Stomach (tissue), 9 donors: ENCODE measurements around the gene UNC5A. TPM values are rescaled to one million over a fixed set of nuclear protein-coding genes. Genes with fewer than 3 reads are reported as not detected.

Source experiments
- DNase-seq, 2 donors: peaks; one replicate each; pipeline versions ENCODE4 v3.0.0 to v3.0.0-alpha.2; 2013 to 2019
- H3K27ac ChIP-seq, 5 donors: fragments of 200-600 bp in 4 of 5; sonication (generic) in 4 of 5; one replicate each; pipeline ENCODE4 v1.5.1; 2013 to 2019; ENCODE audit warnings: mild to moderate bottlenecking in 1 of 5, moderate library complexity in 1 of 5
- H3K27me3 ChIP-seq, 3 donors: fragments of 200-600 bp; sonication (generic); one replicate each; pipeline ENCODE4 v1.5.1; 2017 to 2019; ENCODE audit warnings: mixed run types in 1 of 3
- H3K36me3 ChIP-seq, 4 donors: fragments of 200-600 bp; sonication (generic); 1 replicate in 3 of 4; 2 replicates in 1 of 4; pipeline ENCODE4 v1.5.1; 2016 to 2019
- H3K4me1 ChIP-seq, 4 donors: fragments of 200-600 bp; sonication (generic); one replicate each; pipeline ENCODE4 v1.5.1; 2016 to 2019
- H3K4me3 ChIP-seq, 4 donors: fragments of 200-600 bp; sonication (generic) in 3 of 4; one replicate each; pipeline ENCODE4 v1.5.1; 2016 to 2019; ENCODE audit warnings: mild to moderate bottlenecking in 1 of 4
- H3K9me3 ChIP-seq, 4 donors: fragments of 200-600 bp; sonication (generic); one replicate each; pipeline ENCODE4 v1.5.1; 2016 to 2019
- EP300 ChIP-seq: sonication (generic); formaldehyde crosslinking; IDR thresholded peaks from one replicate; pipeline ENCODE4 v1.6.1; 2017; ENCODE audit warnings: antibody characterized with exemption
- POLR2A ChIP-seq, 4 donors: fragments of 450-650 bp; IDR thresholded peaks; one replicate each; pipeline ENCODE4 v1.6.1; 2016; ENCODE audit warnings: antibody characterized with exemption in 4 of 4, control low read depth in 2 of 4, mild to moderate bottlenecking in 1 of 4, moderate library complexity in 1 of 4
- POLR2AphosphoS5 ChIP-seq, 3 donors: sonication (generic); formaldehyde crosslinking; IDR thresholded peaks; one replicate each; pipeline ENCODE4 v1.6.1; 2016; ENCODE audit warnings: antibody characterized with exemption in 3 of 3
- WGBS, 5 donors: extraction: QIAGEN DNeasy Blood & Tissue Kit in 3 of 5; methylation state at CpG; one replicate each; pipeline versions ENCODE4 v1.1.5 to v1.1.7; 2013 to 2018; 5-methylcytosine and 5-hydroxymethylcytosine counted together
- intact Hi-C: fragments of 100-400 bp; cut with DNase I; formaldehyde crosslinking; loops from one replicate; pipeline ENCODE4 v1.15.1; 2023; ENCODE audit warnings: low total_unique reads
- polyA plus RNA-seq, 3 donors: library from polyadenylated mRNA; stranded (reverse); fragments of 200-250 nt; gene quantifications; one replicate each; pipeline ENCODE4 v1.2.3, GENCODE V29; 2013
- total RNA-seq, 5 donors: library from RNA; depleted of rRNA; stranded (reverse); fragments of >200 nt; gene quantifications; one replicate each; pipeline versions ENCODE4 v1.1.0 to v1.2.3, GENCODE V29; 2014 to 2016
- TF ChIP-seq, protein P1 (sequence below), 7 experiments: fragments of 450-650 bp in 4 of 7; fragments of 200-600 bp in 3 of 7; sonication (generic) in 3 of 7; IDR thresholded peaks; one replicate each; pipeline ENCODE4 v1.5.1; 2016 to 2019; ENCODE audit warnings: antibody characterized with exemption in 7 of 7, control low read depth in 2 of 7, mild to moderate bottlenecking in 1 of 7
- donor health status: healthy with polysubstance abuse.
- donor health status: Bipolar disorder and iron deficiency.
- donor health status: healthy.

Gene UNC5A
- total and polyA plus RNA-seq, 8 donors = 0.08 to 0.72 (median 0.46) TPM; not detected in 4

GRCh38 chr5:176816791-176817347 is 6.5 kb downstream of the UNC5A start:
- intact Hi-C loops = no loop called here
- Histone ChIP-seq H3K27me3 (peaks cover 28 to 100% (median 67%) of the 10 kb centered on the region in 3 donors), H3K36me3 (no peaks in the 10 kb centered on the region), H3K27ac (no peak overlapping the region), H3K4me1 (peaks cover 10 to 17% (median 15%) of the 10 kb centered on the region in 4 donors), H3K4me3 (no peak overlapping the region), H3K9me3 (peaks cover 0 to 5% (median 0%) of the 10 kb centered on the region in 4 donors)
- peak in 1 of 2 donors; percentile 51 for DNase-seq
- 36 to 58% (median 38%) methylated on average over 3 to 9 of the region's 9 CpGs for WGBS, 5 donors
- TF ChIP-seq POLR2A (IDR thresholded peaks at IDR 0.05) = no peak
- no peak for TF ChIP-seq POLR2AphosphoS5 (IDR thresholded peaks at IDR 0.05)
- TF ChIP-seq, protein P1, sequence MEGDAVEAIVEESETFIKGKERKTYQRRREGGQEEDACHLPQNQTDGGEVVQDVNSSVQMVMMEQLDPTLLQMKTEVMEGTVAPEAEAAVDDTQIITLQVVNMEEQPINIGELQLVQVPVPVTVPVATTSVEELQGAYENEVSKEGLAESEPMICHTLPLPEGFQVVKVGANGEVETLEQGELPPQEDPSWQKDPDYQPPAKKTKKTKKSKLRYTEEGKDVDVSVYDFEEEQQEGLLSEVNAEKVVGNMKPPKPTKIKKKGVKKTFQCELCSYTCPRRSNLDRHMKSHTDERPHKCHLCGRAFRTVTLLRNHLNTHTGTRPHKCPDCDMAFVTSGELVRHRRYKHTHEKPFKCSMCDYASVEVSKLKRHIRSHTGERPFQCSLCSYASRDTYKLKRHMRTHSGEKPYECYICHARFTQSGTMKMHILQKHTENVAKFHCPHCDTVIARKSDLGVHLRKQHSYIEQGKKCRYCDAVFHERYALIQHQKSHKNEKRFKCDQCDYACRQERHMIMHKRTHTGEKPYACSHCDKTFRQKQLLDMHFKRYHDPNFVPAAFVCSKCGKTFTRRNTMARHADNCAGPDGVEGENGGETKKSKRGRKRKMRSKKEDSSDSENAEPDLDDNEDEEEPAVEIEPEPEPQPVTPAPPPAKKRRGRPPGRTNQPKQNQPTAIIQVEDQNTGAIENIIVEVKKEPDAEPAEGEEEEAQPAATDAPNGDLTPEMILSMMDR (IDR thresholded peaks at IDR 0.05) = no peak
- TF ChIP-seq EP300 = no peak

DNA sequence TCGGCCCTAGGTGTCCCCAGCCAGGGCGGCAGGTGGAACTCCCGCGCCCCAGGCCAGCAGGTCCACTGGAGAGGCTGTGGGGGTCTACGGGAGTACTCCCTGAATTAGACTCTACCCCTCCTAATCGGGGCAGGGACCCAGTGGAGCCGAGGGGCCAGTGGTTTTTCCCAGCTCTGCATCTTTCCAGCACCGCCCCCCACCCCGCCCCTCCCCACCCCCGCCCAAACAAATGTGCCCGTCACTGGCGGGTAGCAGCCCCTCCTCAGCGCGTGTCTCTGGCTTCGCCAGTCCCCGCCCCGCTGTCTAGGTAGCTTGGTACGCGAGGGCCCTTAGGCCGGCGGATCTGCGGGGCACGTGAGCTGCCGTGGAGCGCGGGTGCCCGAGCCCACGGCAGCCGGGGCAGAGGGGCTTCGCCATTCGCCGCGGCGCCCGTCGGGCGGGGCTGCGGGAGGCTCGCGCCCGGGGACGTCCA is 7.0 kb downstream of the UNC5A start:
- WGBS, 5 donors = 0 to 13% (median 3%) methylated on average over 3 to 42 of the region's 42 CpGs
- H3K4me1 ChIP-seq = peaks cover 10 to 17% (median 15%) of the 10 kb centered on the region in 4 donors
- H3K27ac ChIP-seq = peak overlapping the region in 1 of 5 donors; percentile 13
- H3K4me3 ChIP-seq = peak overlapping the region; percentile 37 to 54 (median 49)
- H3K36me3 ChIP-seq = no peaks in the 10 kb centered on the region
- no peak for TF ChIP-seq POLR2AphosphoS5 (IDR thresholded peaks at IDR 0.05)
- TF ChIP-seq POLR2A (IDR thresholded peaks at IDR 0.05) = no peak
- TF ChIP-seq EP300 = no peak
- TF ChIP-seq, protein P1 (IDR thresholded peaks at IDR 0.05) = no peak
- no peak for DNase-seq
- H3K9me3 ChIP-seq = peaks cover 0 to 5% (median 0%) of the 10 kb centered on the region in 4 donors
- intact Hi-C loops = no loop called here
- peaks cover 24 to 100% (median 62%) of the 10 kb centered on the region in 3 donors for H3K27me3 ChIP-seq

DNA sequence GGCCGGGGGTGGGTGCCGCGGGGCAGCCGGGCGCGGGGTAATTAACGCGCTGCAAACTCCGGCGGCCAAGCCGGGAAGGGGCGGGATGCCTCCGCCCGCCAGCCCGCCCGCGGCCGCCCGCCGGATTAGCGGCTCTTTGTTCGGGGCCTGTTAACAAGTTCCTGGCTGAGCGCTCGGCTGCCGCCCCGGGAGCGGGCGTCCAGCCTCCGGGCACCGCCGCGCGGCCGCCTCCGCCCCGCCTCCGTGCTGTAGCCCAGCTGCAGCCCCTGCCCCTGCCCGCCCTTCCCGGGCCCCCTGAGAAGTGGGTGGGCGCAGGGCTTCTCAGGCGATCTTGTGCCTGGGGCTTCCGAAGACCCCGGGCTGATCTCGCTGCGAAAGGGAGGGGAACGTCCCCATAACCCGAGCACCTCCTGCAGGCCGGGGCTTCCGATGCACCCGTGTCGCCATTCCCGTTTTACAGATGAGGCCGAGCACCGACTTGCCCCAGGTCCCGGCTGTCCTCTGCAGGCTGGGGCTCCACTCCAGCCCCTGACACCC is 7.5 kb downstream of the UNC5A start:
- peaks cover 19 to 100% (median 61%) of the 10 kb centered on the region in 3 donors for H3K27me3 ChIP-seq
- intact Hi-C loops = no loop called here
- H3K4me3 ChIP-seq = peak overlapping the region; percentile 37 to 54 (median 49)
- DNase-seq = peak in 1 of 2 donors; percentile 60
- 1 to 3% (median 1%) methylated on average over 8 to 55 of the region's 55 CpGs; no CpG with 5 or more reads in 1 of the 5 donors for WGBS, 5 donors
- H3K27ac ChIP-seq = peak overlapping the region in 1 of 5 donors; percentile 13
- H3K36me3 ChIP-seq = no peaks in the 10 kb centered on the region
- H3K9me3 ChIP-seq = peaks cover 0 to 5% (median 0%) of the 10 kb centered on the region in 4 donors
- TF ChIP-seq, protein P1 (IDR thresholded peaks at IDR 0.05) = no peak
- TF ChIP-seq POLR2AphosphoS5 (IDR thresholded peaks at IDR 0.05) (no peak), EP300 (no peak), POLR2A (IDR thresholded peaks at IDR 0.05) (no peak)
- H3K4me1 ChIP-seq = peaks cover 10 to 17% (median 15%) of the 10 kb centered on the region in 4 donors

DNA sequence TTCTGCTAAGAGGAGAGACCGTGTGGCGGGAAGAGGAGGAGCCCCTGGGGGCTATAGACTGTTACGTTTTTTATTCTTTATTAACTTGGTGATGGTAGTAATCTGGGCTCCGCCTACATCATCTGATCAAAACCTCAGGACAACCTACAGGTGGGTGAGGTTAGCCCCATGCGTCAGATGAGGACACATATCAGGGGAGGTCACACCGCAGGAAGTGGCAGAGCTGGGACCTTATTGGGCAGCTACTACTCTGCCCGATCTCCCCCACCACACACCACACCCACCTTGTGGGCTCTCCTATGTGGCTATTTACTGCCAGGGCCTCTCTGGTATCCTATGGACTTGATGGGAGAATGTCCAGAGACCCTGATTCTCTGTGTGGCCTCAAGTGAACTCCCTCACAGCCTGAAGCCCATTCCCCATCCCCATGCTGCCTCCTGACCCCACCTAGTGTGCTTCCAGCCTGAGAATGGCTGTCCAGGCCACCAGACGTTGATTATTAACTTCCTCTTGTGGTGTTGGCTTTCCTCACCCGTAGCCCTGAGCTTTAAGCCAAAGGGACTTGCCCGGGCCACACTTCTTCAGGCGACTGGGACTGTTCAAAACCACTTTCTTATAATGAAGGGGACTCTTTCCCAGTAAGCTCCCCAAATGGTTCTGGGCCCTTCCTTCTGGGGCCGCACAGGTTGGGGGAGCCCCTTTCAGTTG is 8.2 kb downstream of the UNC5A start:
- H3K9me3 ChIP-seq = peaks cover 0 to 5% (median 0%) of the 10 kb centered on the region in 4 donors
- no peaks in the 10 kb centered on the region for H3K36me3 ChIP-seq
- intact Hi-C loops = no loop called here
- H3K4me3 ChIP-seq = peak overlapping the region in 3 of 4 donors; percentile 45 to 54 (median 53)
- WGBS, 5 donors = 31 to 42% (median 34%) methylated on average over 12 of the region's 12 CpGs
- H3K27ac ChIP-seq = no peak overlapping the region
- TF ChIP-seq, protein P1 (IDR thresholded peaks at IDR 0.05) = no peak
- TF ChIP-seq POLR2A (IDR thresholded peaks at IDR 0.05) (no peak), POLR2AphosphoS5 (IDR thresholded peaks at IDR 0.05) (no peak), EP300 (no peak)
- H3K4me1 ChIP-seq = peaks cover 10 to 17% (median 15%) of the 10 kb centered on the region in 4 donors
- no peak for DNase-seq
- H3K27me3 ChIP-seq = peaks cover 19 to 100% (median 57%) of the 10 kb centered on the region in 3 donors
